Mammary epithelial cell (primary cell): Measurements from ENCODE around the gene ADAMTS9.

Source experiments
- EZH2 ChIP-seq: IDR thresholded peaks from 2 replicates; pipeline ENCODE4 v1.6.1; 2012; ENCODE audit warnings: low read length, inconsistent platforms, borderline replicate concordance
- TF ChIP-seq, protein P1 (sequence below), 2 donors: IDR thresholded peaks in 1 of 2; conservative IDR thresholded peaks in 1 of 2; 2 replicates each; pipeline ENCODE4 v1.5.1; 2011 to 2012; ENCODE audit warnings: inconsistent platforms in 2 of 2, low read length in 2 of 2, mild to moderate bottlenecking in 2 of 2, control low read depth in 1 of 2, low read depth in 1 of 2; ENCODE audit not compliant: insufficient read depth in 1 of 2; ENCODE audit errors: extremely low read depth in 1 of 2

DNA sequence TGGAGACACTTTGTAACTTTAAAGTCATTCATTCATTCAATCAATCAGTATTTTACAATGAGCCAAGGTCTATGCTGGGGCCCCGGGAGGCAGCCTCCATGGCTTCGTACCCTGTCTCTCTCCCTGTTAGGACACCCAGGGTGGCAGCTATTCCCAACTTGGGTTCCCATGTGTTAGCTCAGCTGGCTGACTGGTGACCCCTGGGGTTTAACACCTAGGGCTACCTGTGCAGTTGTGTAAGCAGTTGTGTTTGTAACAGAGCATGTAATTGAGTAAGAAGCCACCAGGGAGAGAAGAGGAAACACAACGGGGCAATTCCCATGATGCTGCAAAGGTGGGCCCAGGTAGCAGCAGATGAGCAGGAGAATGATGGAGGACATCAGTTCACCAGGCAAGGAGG lies 132.4 kb downstream of the ADAMTS9 start:
- TF ChIP-seq, protein P1, sequence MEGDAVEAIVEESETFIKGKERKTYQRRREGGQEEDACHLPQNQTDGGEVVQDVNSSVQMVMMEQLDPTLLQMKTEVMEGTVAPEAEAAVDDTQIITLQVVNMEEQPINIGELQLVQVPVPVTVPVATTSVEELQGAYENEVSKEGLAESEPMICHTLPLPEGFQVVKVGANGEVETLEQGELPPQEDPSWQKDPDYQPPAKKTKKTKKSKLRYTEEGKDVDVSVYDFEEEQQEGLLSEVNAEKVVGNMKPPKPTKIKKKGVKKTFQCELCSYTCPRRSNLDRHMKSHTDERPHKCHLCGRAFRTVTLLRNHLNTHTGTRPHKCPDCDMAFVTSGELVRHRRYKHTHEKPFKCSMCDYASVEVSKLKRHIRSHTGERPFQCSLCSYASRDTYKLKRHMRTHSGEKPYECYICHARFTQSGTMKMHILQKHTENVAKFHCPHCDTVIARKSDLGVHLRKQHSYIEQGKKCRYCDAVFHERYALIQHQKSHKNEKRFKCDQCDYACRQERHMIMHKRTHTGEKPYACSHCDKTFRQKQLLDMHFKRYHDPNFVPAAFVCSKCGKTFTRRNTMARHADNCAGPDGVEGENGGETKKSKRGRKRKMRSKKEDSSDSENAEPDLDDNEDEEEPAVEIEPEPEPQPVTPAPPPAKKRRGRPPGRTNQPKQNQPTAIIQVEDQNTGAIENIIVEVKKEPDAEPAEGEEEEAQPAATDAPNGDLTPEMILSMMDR (conservative IDR thresholded peaks at IDR 0.05 in 1 of 2, IDR thresholded peaks at IDR 0.05 in 1 of 2; ENCODE audit: extremely low read depth in 1 of 2, insufficient read depth in 1 of 2, low read depth in 1 of 2, low read length in 2 of 2): no peak
- no peak for TF ChIP-seq EZH2
